Measurements from ENCODE around the gene TNFSF12.
"Not testable (repeated sequence)": the region's sequence is repeated elsewhere in the genome, so short reads cannot be mapped to it uniquely, and the experiment has no call there.

The TNFSF12 gene

DNA sequence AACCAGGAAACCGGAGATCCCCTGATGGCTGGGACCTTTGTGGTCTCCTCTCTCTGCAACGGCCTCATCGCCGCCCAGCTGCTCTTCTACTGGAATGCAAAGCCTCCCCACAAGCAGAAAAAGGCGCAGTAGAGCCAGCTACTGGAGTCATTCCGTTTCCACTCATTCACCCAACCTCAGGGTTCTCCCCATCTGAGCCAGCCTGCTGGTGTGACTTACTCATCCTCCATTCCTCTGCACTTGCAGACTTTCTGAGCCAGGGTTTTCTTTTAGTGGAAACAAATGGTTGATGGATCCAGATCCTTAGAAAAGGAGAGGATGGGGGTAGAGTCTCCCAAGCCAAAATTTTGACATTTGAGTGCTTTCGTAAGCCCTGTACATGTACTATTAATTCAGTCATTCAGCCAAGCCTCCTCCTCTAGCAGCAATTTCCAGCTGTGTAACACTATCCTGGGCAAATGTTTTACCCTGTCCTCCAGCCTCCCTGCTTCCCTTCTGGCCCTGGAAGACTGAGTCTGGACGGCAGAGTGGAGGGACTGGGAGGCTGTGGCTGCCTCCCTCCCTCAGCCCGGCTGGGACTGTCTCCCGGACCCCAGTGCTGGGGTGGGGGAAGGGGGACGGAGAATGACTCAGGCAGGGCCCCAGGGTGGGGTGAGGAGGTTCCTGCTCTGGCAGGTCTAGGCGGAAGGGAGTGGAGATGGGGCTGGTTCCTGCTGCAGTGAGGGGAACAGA, 38.7 kb downstream of the TNFSF12 start:
- DNase-seq (ENCODE audit: low read depth): peak; percentile 76

DNA sequence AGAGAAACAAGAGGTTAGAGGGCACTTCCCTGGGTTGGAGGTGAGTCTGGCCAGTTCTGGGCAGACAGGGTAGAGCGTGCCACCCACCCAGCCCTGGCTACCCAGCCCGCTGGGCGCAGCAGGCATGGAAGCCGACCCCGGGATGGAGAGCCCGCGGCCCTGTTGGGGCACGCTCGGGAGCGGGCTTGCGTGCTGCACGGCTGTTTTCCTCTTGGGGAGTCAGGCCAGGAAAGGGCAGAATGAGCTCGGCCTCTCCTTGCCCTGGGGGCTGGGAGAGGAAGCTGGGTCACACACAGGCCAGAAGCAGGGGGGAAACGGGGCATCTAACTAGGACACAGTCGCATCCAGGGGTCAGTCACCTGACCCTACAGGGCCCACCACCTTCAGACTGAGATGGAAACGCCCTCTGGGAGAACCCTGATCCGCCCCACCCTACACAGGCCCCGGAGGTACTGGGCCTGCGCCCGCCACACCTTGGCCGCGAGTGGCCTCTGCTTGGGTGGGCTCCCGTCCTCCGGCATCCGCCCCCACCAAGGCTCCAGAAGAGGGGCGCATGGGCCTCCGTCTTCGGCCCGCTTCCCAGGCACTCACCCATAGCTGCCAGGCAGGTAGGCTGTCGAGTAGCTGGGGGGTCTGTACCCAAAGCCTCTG, 39.8 kb downstream of the TNFSF12 start:
- no peak for DNase-seq (ENCODE audit: low read depth)

DNA sequence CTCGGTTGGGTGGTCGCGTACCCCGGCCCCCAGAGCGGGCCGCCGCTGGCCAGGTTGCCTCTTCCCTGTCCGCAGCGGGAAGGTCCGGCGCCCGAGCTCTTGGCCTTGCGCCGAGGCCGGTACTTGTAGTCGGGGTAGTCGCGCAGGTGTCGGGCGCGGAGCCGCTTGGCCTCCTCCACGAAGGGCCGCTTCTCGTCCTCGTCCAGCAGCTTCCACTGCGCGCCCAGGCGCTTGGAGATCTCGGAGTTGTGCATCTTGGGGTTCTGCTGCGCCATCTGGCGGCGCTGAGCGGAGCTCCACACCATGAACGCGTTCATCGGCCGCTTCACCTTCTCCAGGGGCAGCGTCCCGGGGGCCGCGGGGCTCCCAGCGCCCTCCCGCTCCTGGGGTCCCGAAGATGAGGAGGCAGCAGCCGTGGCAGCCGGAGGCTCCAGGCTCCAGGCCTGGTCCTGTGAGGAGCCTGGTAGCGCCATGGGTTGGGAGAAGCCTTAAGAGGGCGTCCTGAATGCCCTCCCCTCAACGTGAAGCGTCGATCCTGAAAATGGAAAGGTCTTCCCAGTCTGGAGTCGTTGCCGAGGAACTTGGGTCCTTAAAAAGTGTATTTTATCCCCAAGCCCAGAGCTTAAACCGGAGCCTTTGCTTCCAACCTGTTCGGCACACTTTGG, 40.5 kb downstream of the TNFSF12 start:
- DNase-seq (ENCODE audit: low read depth): peak; percentile 75

GRCh38 chr17:7589891-7590691, 41.2 kb downstream of the TNFSF12 start, which contains the start of gene SOX15:
TSS of gene SOX15 (minus strand) at chr17:7590094. CDS start at chr17:7589676, 418 bp downstream.
- DNase-seq (ENCODE audit: low read depth): no peak

DNA sequence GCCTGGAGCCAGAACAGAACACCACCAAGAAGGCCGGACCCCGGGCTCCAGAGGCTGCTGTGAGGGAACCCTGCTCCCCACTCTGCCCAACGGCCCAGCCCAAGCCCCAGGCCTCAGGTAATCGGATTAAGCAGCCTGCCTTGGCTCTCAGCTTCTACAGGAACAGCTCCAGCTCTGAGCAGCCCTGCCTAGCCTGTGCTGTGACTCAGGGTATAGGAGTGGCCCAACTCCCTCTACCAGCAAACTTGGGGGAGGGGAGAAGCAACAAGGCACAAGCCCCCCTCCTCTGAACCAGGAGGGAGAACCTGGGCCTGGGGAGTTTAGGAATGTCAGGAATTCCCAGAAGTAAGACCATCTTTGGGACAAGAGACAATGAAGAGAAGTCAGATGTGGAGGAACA, 41.9 kb downstream of the TNFSF12 start:
- no peak for DNase-seq (ENCODE audit: low read depth)

- DNase-seq (ENCODE audit: low read depth): no peak
Measured at GRCh38 chr17:7591596-7591995, 42.7 kb downstream of the TNFSF12 start.

GRCh38 chr17:7592422-7593021, 43.7 kb downstream of the TNFSF12 start:
- no peak for DNase-seq (ENCODE audit: low read depth)

- no peak for DNase-seq (ENCODE audit: low read depth)
Measured at GRCh38 chr17:7593296-7593695, 44.4 kb downstream of the TNFSF12 start.

DNA sequence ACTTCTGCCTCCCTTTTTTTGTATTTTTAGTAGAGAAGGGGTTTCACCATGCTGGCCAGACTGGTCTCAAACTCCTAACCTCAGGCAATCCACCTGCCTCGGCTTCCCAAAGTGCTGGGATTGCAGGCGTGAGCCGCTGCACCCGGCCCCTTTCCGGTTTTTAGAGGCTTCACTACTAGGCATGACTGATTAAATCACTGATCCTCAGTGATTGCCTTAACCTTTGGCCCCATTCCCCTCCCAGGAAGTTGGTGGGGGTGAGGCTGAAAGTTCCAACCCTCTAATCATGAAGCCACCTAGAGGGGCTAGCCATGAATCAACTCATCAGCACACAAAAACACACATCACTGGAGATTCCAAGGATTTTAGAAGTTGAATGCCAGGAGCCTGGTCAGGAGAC, 48.7 kb downstream of the TNFSF12 start:
- not testable (repeated sequence) for DNase-seq (ENCODE audit: low read depth)

- no peak for DNase-seq (ENCODE audit: low read depth)
Measured at GRCh38 chr17:7606280-7606679, 57.4 kb downstream of the TNFSF12 start.

All from fibroblast of the conjunctiva (primary cell).